ENCODE data around the gene ETS1.

ETS1 gene

GRCh38 chr11:128421577-128422330 lies 165.6 kb downstream of the ETS1 start:
- no peaks in the 10 kb centered on the region for H3K36me3 ChIP-seq (ENCODE audit: control insufficient read depth, insufficient read depth, low read length)
- no peak overlapping the region for H3K27ac ChIP-seq (ENCODE audit: insufficient read depth, low read depth, low read length, poor library complexity, severe bottlenecking)
- 87 to 91% methylated on average over 6 of the region's 6 CpGs for WGBS, 2 experiments

GRCh38 chr11:128420951-128421350 lies 166.4 kb downstream of the ETS1 start:
- no peaks in the 10 kb centered on the region for H3K27me3 ChIP-seq (ENCODE audit: control insufficient read depth, insufficient read depth, low read length, poor library complexity, severe bottlenecking)
- peaks cover 10% of the 10 kb centered on the region for H3K4me1 ChIP-seq (ENCODE audit: control insufficient read depth, insufficient read depth, low read length)
- no peak overlapping the region for H3K27ac ChIP-seq (ENCODE audit: insufficient read depth, low read depth, low read length, poor library complexity, severe bottlenecking)
- no peaks in the 10 kb centered on the region for H3K36me3 ChIP-seq (ENCODE audit: control insufficient read depth, insufficient read depth, low read length)
- 86 to 89% methylated on average over 4 of the region's 4 CpGs for WGBS, 2 experiments
- no peak overlapping the region for H3K4me3 ChIP-seq (ENCODE audit: insufficient read depth, low read depth, low read length)
- H3K9me3 ChIP-seq (ENCODE audit: control insufficient read depth, low read length), result no peaks in the 10 kb centered on the region

More at GRCh38 chr11:128421577-128422330, 165.6 kb downstream of the ETS1 start:
- Histone ChIP-seq H3K4me3 (ENCODE audit: insufficient read depth, low read depth, low read length) (no peak overlapping the region), H3K27me3 (ENCODE audit: control insufficient read depth, insufficient read depth, low read length, poor library complexity, severe bottlenecking) (no peaks in the 10 kb centered on the region), H3K4me1 (ENCODE audit: control insufficient read depth, insufficient read depth, low read length) (peaks cover 10% of the 10 kb centered on the region), H3K9me3 (ENCODE audit: control insufficient read depth, low read length) (no peaks in the 10 kb centered on the region)

- Histone ChIP-seq H3K27ac (ENCODE audit: insufficient read depth, low read depth, low read length, poor library complexity, severe bottlenecking) (no peak overlapping the region), H3K4me3 (ENCODE audit: insufficient read depth, low read depth, low read length) (no peak overlapping the region), H3K4me1 (ENCODE audit: control insufficient read depth, insufficient read depth, low read length) (peaks cover 10% of the 10 kb centered on the region), H3K9me3 (ENCODE audit: control insufficient read depth, low read length) (no peaks in the 10 kb centered on the region), H3K36me3 (ENCODE audit: control insufficient read depth, insufficient read depth, low read length) (no peaks in the 10 kb centered on the region), H3K27me3 (ENCODE audit: control insufficient read depth, insufficient read depth, low read length, poor library complexity, severe bottlenecking) (no peaks in the 10 kb centered on the region)
- 88 to 91% methylated on average over 4 of the region's 4 CpGs for WGBS, 2 experiments
Observed at GRCh38 chr11:128420265-128420664, 167.1 kb downstream of the ETS1 start.

GRCh38 chr11:128419012-128419767 lies 168.2 kb downstream of the ETS1 start:
- Histone ChIP-seq H3K27ac (ENCODE audit: insufficient read depth, low read depth, low read length, poor library complexity, severe bottlenecking) (no peak overlapping the region), H3K4me1 (ENCODE audit: control insufficient read depth, insufficient read depth, low read length) (peaks cover 6% of the 10 kb centered on the region), H3K36me3 (ENCODE audit: control insufficient read depth, insufficient read depth, low read length) (no peaks in the 10 kb centered on the region), H3K9me3 (ENCODE audit: control insufficient read depth, low read length) (no peaks in the 10 kb centered on the region), H3K4me3 (ENCODE audit: insufficient read depth, low read depth, low read length) (no peak overlapping the region), H3K27me3 (ENCODE audit: control insufficient read depth, insufficient read depth, low read length, poor library complexity, severe bottlenecking) (no peaks in the 10 kb centered on the region)
- 80 to 83% methylated on average over 7 of the region's 7 CpGs for WGBS, 2 experiments

DNA sequence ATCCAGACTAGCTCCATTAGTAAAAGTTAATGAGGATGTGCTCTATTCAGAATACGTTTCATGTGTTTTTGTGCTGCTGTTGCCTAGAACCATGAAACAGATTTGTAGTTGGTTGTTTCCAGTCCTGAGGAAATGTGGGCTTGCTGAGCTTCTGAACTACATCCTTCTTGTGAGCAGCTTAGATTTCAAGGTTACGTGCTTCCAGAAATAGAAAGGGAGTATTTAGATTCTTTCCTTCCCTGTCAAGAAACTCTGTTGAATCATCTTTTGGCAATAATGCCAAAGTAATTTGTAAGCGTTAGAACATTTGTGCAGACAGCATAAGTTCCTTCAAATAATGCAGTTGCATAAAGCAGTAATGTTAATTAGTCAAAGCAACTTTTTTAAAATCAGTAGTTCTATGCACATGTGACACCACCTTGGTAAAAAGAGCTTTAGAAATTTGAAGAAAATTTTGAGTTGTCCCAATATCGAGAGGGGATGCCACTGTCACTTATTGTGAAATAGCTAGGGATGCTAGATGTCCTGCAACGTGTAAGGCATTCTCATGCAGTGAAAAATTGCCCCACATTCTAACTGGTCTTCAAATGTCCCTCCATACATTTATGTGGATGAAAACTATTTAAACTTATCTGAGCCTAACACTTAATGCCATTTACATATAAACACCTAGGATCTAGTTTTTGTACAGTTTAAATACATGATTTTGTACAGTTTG lies 169.6 kb downstream of the ETS1 start:
- peaks cover 2% of the 10 kb centered on the region for H3K4me1 ChIP-seq (ENCODE audit: control insufficient read depth, insufficient read depth, low read length)
- H3K4me3 ChIP-seq (ENCODE audit: insufficient read depth, low read depth, low read length), result no peak overlapping the region
- 91 to 92% methylated on average over 5 of the region's 5 CpGs for WGBS, 2 experiments
- H3K9me3 ChIP-seq (ENCODE audit: control insufficient read depth, low read length), result no peaks in the 10 kb centered on the region
- H3K27ac ChIP-seq (ENCODE audit: insufficient read depth, low read depth, low read length, poor library complexity, severe bottlenecking), result no peak overlapping the region
- H3K27me3 ChIP-seq (ENCODE audit: control insufficient read depth, insufficient read depth, low read length, poor library complexity, severe bottlenecking), result no peaks in the 10 kb centered on the region
- no peaks in the 10 kb centered on the region for H3K36me3 ChIP-seq (ENCODE audit: control insufficient read depth, insufficient read depth, low read length)

- H3K27me3 ChIP-seq (ENCODE audit: control insufficient read depth, insufficient read depth, low read length, poor library complexity, severe bottlenecking), result no peaks in the 10 kb centered on the region
- no peak overlapping the region for H3K27ac ChIP-seq (ENCODE audit: insufficient read depth, low read depth, low read length, poor library complexity, severe bottlenecking)
- H3K4me3 ChIP-seq (ENCODE audit: insufficient read depth, low read depth, low read length), result no peak overlapping the region
- no peaks in the 10 kb centered on the region for H3K36me3 ChIP-seq (ENCODE audit: control insufficient read depth, insufficient read depth, low read length)
- peaks cover 2% of the 10 kb centered on the region for H3K4me1 ChIP-seq (ENCODE audit: control insufficient read depth, insufficient read depth, low read length)
- 83 to 100% methylated on average over 1 of the region's 1 CpG for WGBS, 2 experiments
- no peaks in the 10 kb centered on the region for H3K9me3 ChIP-seq (ENCODE audit: control insufficient read depth, low read length)
Observed at GRCh38 chr11:128416976-128417375, 170.4 kb downstream of the ETS1 start.

DNA sequence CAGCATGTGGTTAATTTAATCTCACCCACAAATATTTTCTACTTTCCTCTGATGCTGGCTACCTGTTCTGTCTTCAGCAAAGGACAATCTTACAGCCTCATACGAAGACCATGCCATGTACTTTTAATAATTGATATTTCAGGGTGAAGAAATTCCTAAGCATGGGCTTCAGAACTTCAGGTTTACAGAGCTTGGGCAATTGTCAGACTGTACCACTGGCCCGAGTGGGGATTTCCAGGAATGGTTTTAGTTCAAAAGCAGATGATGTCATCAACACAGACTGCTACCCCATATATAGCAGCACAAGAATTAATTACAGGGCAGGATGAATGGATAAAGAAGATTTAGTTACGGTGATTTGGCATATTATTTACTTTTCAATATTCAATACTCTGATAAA lies 171.8 kb downstream of the ETS1 start:
- no peaks in the 10 kb centered on the region for H3K36me3 ChIP-seq (ENCODE audit: control insufficient read depth, insufficient read depth, low read length)
- no peaks in the 10 kb centered on the region for H3K9me3 ChIP-seq (ENCODE audit: control insufficient read depth, low read length)
- WGBS, 2 experiments, result 85 to 94% methylated on average over 1 to 3 of the region's 3 CpGs
- H3K4me3 ChIP-seq (ENCODE audit: insufficient read depth, low read depth, low read length), result no peak overlapping the region
- H3K27ac ChIP-seq (ENCODE audit: insufficient read depth, low read depth, low read length, poor library complexity, severe bottlenecking), result no peak overlapping the region
- H3K4me1 ChIP-seq (ENCODE audit: control insufficient read depth, insufficient read depth, low read length), result peaks cover 2% of the 10 kb centered on the region
- no peaks in the 10 kb centered on the region for H3K27me3 ChIP-seq (ENCODE audit: control insufficient read depth, insufficient read depth, low read length, poor library complexity, severe bottlenecking)

- no peak overlapping the region for H3K27ac ChIP-seq (ENCODE audit: insufficient read depth, low read depth, low read length, poor library complexity, severe bottlenecking)
- no peaks in the 10 kb centered on the region for H3K4me1 ChIP-seq (ENCODE audit: control insufficient read depth, insufficient read depth, low read length)
- H3K9me3 ChIP-seq (ENCODE audit: control insufficient read depth, low read length), result no peaks in the 10 kb centered on the region
- no peak overlapping the region for H3K4me3 ChIP-seq (ENCODE audit: insufficient read depth, low read depth, low read length)
- WGBS, 2 experiments, result 91 to 97% methylated on average over 3 of the region's 4 CpGs
- no peaks in the 10 kb centered on the region for H3K27me3 ChIP-seq (ENCODE audit: control insufficient read depth, insufficient read depth, low read length, poor library complexity, severe bottlenecking)
- no peaks in the 10 kb centered on the region for H3K36me3 ChIP-seq (ENCODE audit: control insufficient read depth, insufficient read depth, low read length)
Observed at GRCh38 chr11:128412847-128413791, 174.2 kb downstream of the ETS1 start.

DNA sequence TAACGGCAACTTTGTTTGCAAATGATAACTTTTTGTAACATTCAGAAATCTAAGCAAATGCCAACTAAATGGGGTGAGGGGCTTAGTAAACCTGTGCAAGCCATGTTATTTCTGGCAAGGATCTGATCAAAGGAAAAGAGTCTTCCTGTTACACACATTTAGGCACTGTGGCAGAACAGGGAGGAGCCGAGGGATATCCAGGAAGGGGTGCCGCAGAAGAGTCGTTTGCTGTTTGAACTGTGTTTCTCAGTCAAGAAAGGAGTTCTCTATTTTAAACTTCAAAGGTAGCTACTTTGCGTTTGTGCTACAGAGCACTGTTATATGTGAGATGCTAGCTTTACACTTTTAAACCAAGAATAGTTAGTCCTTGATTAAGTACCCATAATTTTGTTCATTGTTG lies 175.5 kb downstream of the ETS1 start:
- Histone ChIP-seq H3K4me1 (ENCODE audit: control insufficient read depth, insufficient read depth, low read length) (no peaks in the 10 kb centered on the region), H3K4me3 (ENCODE audit: insufficient read depth, low read depth, low read length) (no peak overlapping the region), H3K9me3 (ENCODE audit: control insufficient read depth, low read length) (no peaks in the 10 kb centered on the region), H3K36me3 (ENCODE audit: control insufficient read depth, insufficient read depth, low read length) (no peaks in the 10 kb centered on the region), H3K27me3 (ENCODE audit: control insufficient read depth, insufficient read depth, low read length, poor library complexity, severe bottlenecking) (no peaks in the 10 kb centered on the region), H3K27ac (ENCODE audit: insufficient read depth, low read depth, low read length, poor library complexity, severe bottlenecking) (no peak overlapping the region)
- WGBS, 2 experiments, result 80 to 88% methylated on average over 5 of the region's 5 CpGs

Data from ectodermal cell (in vitro differentiated cells).